Measurements from ENCODE around the gene CCDC188.

CCDC188 gene

GRCh38 chr22:20147237-20147988 lies 3.4 kb downstream of the CCDC188 start:
- no peak for DNase-seq

- DNase-seq = no peak
These were observed 4.1 kb downstream of the CCDC188 start for GRCh38 chr22:20146777-20147176.

- no peak for DNase-seq
These were observed 5.0 kb downstream of the CCDC188 start for GRCh38 chr22:20145832-20146223.

DNA sequence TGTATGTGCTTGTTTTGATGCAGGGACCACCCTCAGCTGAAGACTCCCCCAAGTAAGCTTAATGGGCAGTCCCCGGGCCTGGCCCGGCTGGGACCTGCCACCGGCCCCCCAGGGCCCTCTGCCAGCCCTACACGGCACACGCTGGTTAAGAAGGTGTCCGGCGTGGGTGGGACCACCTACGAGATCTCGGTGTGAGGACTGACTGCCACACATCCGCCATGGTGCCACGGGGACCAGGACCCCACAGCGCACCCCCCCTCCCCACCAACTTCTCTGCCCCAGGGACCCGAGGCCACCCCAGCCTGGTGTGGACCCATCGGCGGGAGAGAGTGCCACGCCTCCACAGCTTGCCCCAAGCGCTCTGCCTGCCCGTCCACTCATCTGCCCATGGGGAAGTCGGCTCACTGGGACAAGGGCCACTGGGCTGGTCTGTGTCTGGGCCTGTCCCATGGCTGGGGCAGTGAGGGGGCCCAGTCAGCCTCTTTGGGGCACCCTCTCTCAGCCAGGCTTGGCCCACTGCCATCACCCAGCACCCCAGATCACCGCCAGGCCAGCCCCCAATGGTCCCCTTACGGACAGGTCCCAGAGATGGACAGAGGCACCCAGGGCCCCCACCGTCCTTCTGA lies 5.5 kb downstream of the CCDC188 start:
- DNase-seq = no peak

GRCh38 chr22:20143883-20144665 lies 6.8 kb downstream of the CCDC188 start:
- DNase-seq = no peak

DNA sequence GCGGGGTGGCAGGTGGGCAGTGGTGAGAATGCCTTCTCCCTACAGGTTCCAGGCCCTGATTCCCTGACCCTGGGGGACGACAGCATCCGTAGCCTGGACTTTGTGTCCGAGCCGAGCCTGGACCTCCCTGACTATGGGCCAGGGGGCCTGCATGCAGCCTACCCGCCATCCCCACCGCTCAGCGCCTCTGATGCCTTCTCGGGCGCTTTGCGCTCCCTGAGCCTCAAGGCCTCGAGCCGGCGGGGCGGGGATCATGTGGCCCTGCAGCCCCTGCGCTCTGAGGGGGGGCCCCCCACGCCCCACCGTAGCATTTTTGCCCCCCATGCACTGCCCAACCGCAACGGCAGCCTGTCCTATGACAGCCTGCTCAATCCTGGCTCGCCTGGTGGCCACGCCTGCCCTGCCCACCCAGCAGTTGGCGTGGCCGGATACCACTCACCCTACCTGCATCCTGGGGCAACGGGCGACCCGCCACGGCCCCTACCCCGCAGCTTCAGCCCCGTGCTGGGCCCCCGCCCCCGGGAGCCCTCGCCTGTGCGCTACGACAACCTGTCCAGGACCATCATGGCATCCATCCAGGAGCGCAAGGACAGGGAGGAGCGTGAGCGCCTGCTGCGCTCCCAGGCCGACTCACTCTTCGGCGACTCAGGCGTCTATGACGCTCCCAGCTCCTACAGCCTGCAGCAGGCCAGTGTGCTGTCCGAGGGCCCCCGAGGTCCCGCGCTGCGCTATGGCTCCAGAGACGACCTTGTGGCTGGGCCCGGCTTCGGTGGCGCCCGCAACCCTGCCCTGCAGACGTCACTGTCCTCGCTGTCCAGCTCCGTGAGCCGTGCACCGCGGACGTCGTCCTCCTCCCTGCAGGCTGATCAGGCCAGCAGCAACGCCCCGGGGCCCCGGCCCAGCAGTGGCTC lies 7.9 kb downstream of the CCDC188 start:
- no peak for DNase-seq

DNA sequence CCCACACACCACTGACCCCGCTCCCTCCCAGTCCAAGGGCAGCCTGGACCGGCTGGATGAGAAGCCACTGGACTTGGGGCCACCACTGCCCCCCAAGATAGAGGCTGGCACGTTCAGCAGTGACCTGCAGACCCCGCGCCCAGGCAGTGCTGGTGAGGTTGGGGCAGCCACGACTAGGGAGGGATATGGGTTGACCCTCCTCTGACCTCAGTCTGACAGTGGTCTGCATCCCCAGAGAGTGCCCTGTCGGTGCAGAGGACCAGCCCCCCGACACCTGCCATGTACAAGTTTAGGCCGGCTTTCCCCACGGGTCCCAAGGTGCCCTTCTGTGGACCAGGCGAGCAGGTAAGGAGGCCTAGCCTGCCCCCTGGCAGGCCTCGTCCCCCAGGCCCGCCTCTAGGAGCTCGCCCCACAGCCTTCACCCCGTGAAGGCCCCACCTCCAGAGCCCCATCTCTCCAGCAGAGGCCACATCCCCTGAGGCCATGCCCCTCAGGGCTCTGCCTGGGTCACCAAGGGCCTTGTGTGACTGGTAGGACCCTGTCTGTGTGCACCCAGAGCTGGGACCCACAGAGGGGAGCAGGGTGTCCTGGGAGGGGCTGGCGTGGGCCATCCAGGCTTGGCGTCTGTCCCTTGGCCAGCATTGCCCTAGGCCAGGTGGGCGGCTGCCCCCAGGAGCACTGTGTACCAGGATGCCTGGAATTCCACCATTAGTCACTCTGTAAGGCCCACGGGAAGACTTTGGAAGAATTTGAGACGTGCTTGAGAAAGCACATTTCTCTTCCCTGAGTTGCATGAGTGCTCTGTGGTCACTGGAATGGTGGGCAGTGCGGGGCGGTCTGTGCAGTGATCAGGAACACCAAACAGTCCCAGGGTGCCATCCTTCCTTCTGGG lies 9.4 kb downstream of the CCDC188 start:
- DNase-seq = no peak

GRCh38 chr22:20140521-20140964 lies 10.3 kb downstream of the CCDC188 start:
- no peak for DNase-seq

GRCh38 chr22:20140107-20140445 lies 10.8 kb downstream of the CCDC188 start:
- no peak for DNase-seq

GRCh38 chr22:20139391-20140106 lies 11.3 kb downstream of the CCDC188 start:
- no peak for DNase-seq

GRCh38 chr22:20138868-20139267 lies 12.0 kb downstream of the CCDC188 start:
- DNase-seq = no peak

- DNase-seq = no peak
These were observed 12.5 kb downstream of the CCDC188 start for GRCh38 chr22:20138417-20138738.

- no peak for DNase-seq
These were observed 13.0 kb downstream of the CCDC188 start for GRCh38 chr22:20137671-20138416.

DNA sequence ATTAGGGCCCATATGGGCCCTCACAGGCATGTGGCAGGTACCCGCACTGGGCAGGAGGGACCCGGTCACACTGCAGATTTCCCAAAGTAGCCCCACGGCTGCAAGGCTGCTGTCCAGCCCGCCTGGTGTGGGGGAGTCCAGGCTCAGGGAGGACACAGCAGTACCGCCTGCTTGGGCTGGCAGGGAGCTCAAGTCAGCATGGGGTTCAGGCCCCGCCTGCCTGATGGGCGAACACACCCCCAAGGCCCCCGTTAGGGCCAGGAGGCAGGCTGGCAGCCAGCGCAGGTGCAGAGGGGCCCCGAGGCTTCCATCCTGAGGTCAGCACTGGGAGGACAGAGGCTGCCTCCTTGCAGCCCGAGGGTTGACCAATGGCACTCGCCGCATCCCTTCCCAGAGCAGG lies 13.7 kb downstream of the CCDC188 start:
- DNase-seq = no peak

DNA sequence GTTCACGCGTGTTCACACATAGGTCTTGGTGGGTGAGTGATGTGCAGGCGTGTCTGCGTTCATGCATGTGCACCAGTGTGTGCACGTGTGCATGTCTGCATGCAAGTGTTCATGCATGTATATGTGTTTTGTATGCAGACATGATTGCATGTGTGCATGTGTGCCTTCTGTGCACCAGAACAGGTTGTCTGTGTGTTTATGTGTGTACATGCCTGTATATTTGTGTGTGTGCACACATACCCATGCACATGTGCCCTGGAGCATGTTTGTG lies 14.3 kb downstream of the CCDC188 start:
- no peak for DNase-seq

GRCh38 chr22:20135806-20136602 lies 14.9 kb downstream of the CCDC188 start:
- DNase-seq = no peak

DNA sequence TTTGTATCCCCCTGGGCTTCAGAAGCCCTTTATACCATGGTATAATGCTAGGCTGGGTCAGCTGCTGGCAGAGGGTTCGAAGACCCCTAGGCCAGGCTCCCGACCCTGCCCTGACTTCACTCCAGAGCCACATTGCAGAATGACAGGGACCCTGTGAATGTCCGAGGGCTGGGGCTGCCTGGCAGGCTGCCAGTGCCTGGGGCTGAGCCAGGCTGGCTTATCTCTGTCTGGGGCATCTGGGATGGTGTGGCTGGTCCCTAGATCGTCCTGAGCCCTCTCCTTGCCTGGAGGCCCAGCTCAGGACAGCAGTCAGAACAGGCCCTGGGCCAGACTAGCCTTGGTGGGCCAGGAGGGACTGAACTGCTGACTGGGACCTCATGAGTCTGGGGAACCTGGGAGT lies 15.6 kb downstream of the CCDC188 start:
- DNase-seq = no peak

DNA sequence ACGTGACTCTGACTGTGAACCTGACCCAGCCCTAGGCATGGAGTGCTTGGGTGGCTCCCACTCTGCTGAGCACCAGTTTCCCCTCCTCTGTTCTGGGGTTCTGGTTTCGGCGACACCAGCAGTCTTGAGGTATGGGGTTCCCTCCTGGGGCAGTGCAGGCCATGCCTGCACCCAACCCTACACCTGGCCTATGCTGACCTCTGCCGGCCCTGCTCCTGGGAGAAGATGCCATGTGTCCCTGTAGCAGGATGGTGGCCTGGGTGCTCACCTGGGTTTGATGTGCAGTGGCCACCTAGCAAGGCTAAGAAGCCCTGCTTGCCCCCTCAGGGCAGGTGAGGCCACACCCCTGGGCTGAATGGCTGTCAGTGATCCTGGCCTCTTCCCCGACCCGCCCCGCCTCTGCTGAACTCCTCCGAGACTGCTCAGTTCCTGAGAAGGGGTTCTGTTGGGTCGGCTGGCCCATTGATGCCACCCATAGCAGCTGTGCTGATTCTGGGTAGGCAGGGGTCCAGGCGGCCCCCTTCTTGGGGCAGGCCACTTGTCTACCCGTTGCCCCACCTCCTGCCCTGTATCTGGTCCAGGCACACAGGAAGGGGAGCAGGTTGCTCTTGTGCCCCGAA lies 16.8 kb downstream of the CCDC188 start:
- no peak for DNase-seq

DNA sequence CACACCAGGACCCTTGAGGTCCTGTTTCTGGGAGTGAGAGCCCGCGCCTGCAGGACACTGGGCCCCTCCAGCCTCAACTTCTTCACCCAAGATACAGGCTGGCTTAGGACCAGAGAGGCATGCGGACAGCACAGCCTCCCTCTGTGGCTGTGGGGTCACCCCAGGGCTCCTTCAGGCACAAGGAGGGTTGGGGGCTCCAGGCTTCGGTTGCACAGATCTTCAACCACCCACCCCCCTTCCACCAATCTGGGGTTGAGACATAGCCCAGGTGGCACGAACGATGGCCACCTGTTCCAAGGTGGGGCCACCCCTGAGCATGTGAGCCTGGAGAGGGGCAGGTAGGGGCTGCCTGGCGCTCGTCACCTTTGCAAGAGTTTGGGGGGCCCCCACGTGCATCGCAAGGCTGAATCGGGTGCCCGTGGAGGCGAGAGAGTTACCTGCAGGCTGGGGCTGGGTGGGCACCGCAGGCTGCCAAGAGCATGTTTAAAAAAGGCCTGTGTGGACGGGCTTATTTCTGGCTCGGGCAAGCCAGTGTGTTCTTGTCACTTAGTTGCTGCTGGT lies 18.1 kb downstream of the CCDC188 start:
- DNase-seq = no peak
